ENCODE results near the gene MAD1L1.

- TF ChIP-seq CTCF (IDR thresholded peaks at IDR 0.05; ENCODE audit: insufficient read depth, low read length, poor library complexity, severe bottlenecking) (no peak), EZH2phosphoT487 (conservative IDR thresholded peaks at IDR 0.05; ENCODE audit: low read length) (no peak)
Observed at GRCh38 chr7:1966631-1967200, 266.0 kb downstream of the MAD1L1 start.
